Gastroesophageal sphincter (tissue), 4 donors: Measurements from ENCODE around the gene ONECUT1. TPM values are rescaled to one million over a fixed set of nuclear protein-coding genes. Genes with fewer than 3 reads are reported as not detected.

Experiments
- ATAC-seq: fragments of 150-250 bp; one replicate; pipeline ENCODE4 v1.9.1; 2016; ENCODE audit warnings: mild to moderate bottlenecking, moderate library complexity
- H3K27ac ChIP-seq, 4 donors: fragments of 200-600 bp; sonication (generic) in 3 of 4; 1 replicate in 3 of 4; 2 replicates in 1 of 4; pipeline ENCODE4 v1.5.1; 2016 to 2019
- H3K27me3 ChIP-seq: fragments of 200-600 bp; sonication (generic); one replicate; pipeline ENCODE4 v1.5.1; 2019
- H3K36me3 ChIP-seq, 2 donors: fragments of 200-600 bp; sonication (generic); one replicate each; pipeline ENCODE4 v1.5.1; 2019; ENCODE audit warnings: control low read depth in 1 of 2
- H3K4me1 ChIP-seq, 3 donors: fragments of 200-600 bp; sonication (generic); 1 replicate in 2 of 3; 2 replicates in 1 of 3; pipeline ENCODE4 v1.5.1; 2016 to 2019; ENCODE audit warnings: control low read depth in 2 of 3
- H3K4me3 ChIP-seq, 2 donors: fragments of 200-600 bp; sonication (generic); one replicate each; pipeline ENCODE4 v1.5.1; 2019; ENCODE audit warnings: mild to moderate bottlenecking in 1 of 2, moderate library complexity in 1 of 2
- H3K9me3 ChIP-seq, 3 donors: fragments of 200-600 bp; sonication (generic); one replicate each; pipeline ENCODE4 v1.5.1; 2017 to 2019; ENCODE audit warnings: control low read depth in 2 of 3
- CTCF ChIP-seq, 4 experiments: fragments of 200-600 bp in 2 of 4; fragments of 450-650 bp in 2 of 4; sonication (generic) in 1 of 4; IDR thresholded peaks; one replicate each; pipeline ENCODE4 v1.5.1; 2017 to 2019; ENCODE audit warnings: antibody characterized with exemption in 4 of 4, mild to moderate bottlenecking in 2 of 4, moderate library complexity in 2 of 4
- EP300 ChIP-seq: sonication (generic); formaldehyde crosslinking; IDR thresholded peaks from one replicate; pipeline ENCODE4 v1.6.1; 2017; ENCODE audit warnings: antibody characterized with exemption, mild to moderate bottlenecking
- POLR2A ChIP-seq, 2 donors: fragments of 450-650 bp; IDR thresholded peaks; one replicate each; pipeline ENCODE4 v1.6.1; 2017; ENCODE audit warnings: antibody characterized with exemption in 2 of 2, mild to moderate bottlenecking in 2 of 2, moderate library complexity in 1 of 2
- POLR2AphosphoS5 ChIP-seq: sonication (generic); formaldehyde crosslinking; IDR thresholded peaks from one replicate; pipeline ENCODE4 v1.6.1; 2017; ENCODE audit warnings: antibody characterized with exemption
- WGBS, 2 donors: methylation state at CpG; one replicate each; pipeline ENCODE4 v1.1.5; 2018; ENCODE audit warnings: low coverage in 1 of 2; 5-methylcytosine and 5-hydroxymethylcytosine counted together
- total RNA-seq, 4 donors: library from RNA; depleted of rRNA; stranded (reverse); fragments of >200 nt; gene quantifications; one replicate each; pipeline ENCODE4 v1.1.0, GENCODE V29; 2016

The ONECUT1 gene
- total RNA-seq, 4 donors from 2014 or later = 0.47 TPM; not detected in 3

- no peaks in the 10 kb centered on the region for H3K9me3 ChIP-seq
- no peaks in the 10 kb centered on the region for H3K27me3 ChIP-seq
- no peak overlapping the region for H3K4me3 ChIP-seq
- no peak for ATAC-seq
- H3K27ac ChIP-seq = no peak overlapping the region
- WGBS, 2 donors = 79% methylated on average over 2 of the region's 2 CpGs
- H3K4me1 ChIP-seq = peaks cover 0 to 6% (median 0%) of the 10 kb centered on the region in 3 donors
- no peaks in the 10 kb centered on the region for H3K36me3 ChIP-seq
- no peak for TF ChIP-seq POLR2A (IDR thresholded peaks at IDR 0.05)
- TF ChIP-seq EP300 = no peak
- TF ChIP-seq POLR2AphosphoS5 = no peak
- no peak for TF ChIP-seq CTCF (IDR thresholded peaks at IDR 0.05)
Observed at GRCh38 chr15:52731732-52732470, 58.2 kb downstream of the ONECUT1 start.

DNA sequence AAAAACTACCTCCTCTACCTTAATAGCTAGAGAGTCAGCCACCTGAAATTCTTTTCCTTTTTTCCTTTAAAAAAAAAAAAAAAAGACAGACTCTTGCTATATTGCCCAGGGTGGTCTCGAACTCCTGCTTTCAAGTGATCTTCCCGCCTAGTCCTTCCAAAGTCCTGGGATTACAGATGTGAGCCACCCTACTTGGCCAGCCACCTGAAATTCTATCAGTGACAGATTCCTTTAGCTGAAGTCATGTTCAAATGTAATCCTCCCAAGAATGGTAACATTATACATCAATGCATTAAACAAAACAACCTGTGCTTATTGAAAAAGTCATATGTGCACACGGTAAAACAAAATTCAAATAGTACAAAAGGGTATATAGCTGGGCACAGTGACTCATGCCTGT lies 59.1 kb downstream of the ONECUT1 start:
- no peak for TF ChIP-seq CTCF (IDR thresholded peaks at IDR 0.05)
- no peak for TF ChIP-seq POLR2A (IDR thresholded peaks at IDR 0.05)
- no peak for TF ChIP-seq POLR2AphosphoS5
- TF ChIP-seq EP300 = no peak
- H3K4me3 ChIP-seq = no peak overlapping the region
- H3K27me3 ChIP-seq = no peaks in the 10 kb centered on the region
- H3K4me1 ChIP-seq = peaks cover 0 to 6% (median 0%) of the 10 kb centered on the region in 3 donors
- no peak overlapping the region for H3K27ac ChIP-seq
- H3K9me3 ChIP-seq = no peaks in the 10 kb centered on the region
- H3K36me3 ChIP-seq = no peaks in the 10 kb centered on the region
- no peak for ATAC-seq
- 49 to 84% methylated on average over 3 of the region's 3 CpGs for WGBS, 2 donors

GRCh38 chr15:52730594-52730993 lies 59.5 kb downstream of the ONECUT1 start:
- Histone ChIP-seq H3K27me3 (no peaks in the 10 kb centered on the region), H3K36me3 (no peaks in the 10 kb centered on the region), H3K4me3 (no peak overlapping the region), H3K9me3 (no peaks in the 10 kb centered on the region), H3K27ac (no peak overlapping the region), H3K4me1 (peaks cover 0 to 6% (median 0%) of the 10 kb centered on the region in 3 donors)
- no peak for ATAC-seq
- TF ChIP-seq POLR2A (IDR thresholded peaks at IDR 0.05) (no peak), EP300 (no peak), POLR2AphosphoS5 (no peak), CTCF (IDR thresholded peaks at IDR 0.05) (no peak)
- WGBS, 2 donors = 78 to 97% methylated on average over 6 to 7 of the region's 7 CpGs

DNA sequence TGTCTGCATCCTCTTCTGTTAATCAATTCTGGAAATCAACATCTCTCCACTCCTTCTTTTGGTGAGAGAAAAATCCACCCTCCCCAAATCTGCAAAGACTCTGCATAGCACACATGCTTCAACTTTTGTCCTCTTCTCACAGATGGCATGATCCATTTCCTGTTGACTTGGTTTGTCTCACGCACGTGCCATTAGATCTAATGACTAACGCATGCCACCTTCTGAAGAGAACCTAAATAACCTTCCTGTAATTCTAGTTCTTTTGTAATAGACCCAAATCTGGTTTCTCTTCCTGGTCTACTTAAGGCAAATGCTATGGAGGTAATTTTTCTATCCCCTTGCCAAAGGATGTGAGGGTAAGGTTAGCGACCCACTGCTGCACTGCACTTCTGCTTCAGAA lies 60.0 kb downstream of the ONECUT1 start:
- Histone ChIP-seq H3K36me3 (no peaks in the 10 kb centered on the region), H3K27me3 (no peaks in the 10 kb centered on the region), H3K9me3 (no peaks in the 10 kb centered on the region), H3K27ac (no peak overlapping the region), H3K4me3 (no peak overlapping the region), H3K4me1 (peaks cover 0 to 6% (median 0%) of the 10 kb centered on the region in 3 donors)
- WGBS, 2 donors = 54 to 72% methylated on average over 3 to 4 of the region's 4 CpGs
- no peak for ATAC-seq
- no peak for TF ChIP-seq POLR2A (IDR thresholded peaks at IDR 0.05)
- no peak for TF ChIP-seq CTCF (IDR thresholded peaks at IDR 0.05)
- no peak for TF ChIP-seq POLR2AphosphoS5
- TF ChIP-seq EP300 = no peak

GRCh38 chr15:52728899-52729298 lies 61.2 kb downstream of the ONECUT1 start:
- no peak for TF ChIP-seq POLR2A (IDR thresholded peaks at IDR 0.05)
- no peak for TF ChIP-seq CTCF (IDR thresholded peaks at IDR 0.05)
- TF ChIP-seq POLR2AphosphoS5 = no peak
- TF ChIP-seq EP300 = no peak
- WGBS, 2 donors = 14 to 30% methylated on average over 2 of the region's 2 CpGs
- Histone ChIP-seq H3K4me3 (no peak overlapping the region), H3K4me1 (peaks cover 0 to 5% (median 0%) of the 10 kb centered on the region in 3 donors), H3K27ac (no peak overlapping the region), H3K36me3 (no peaks in the 10 kb centered on the region), H3K27me3 (no peaks in the 10 kb centered on the region), H3K9me3 (no peaks in the 10 kb centered on the region)
- no peak for ATAC-seq
